ENCODE measurements around the gene SDS.
"Not testable (repeated sequence)": the region's sequence is repeated elsewhere in the genome, so short reads cannot be mapped to it uniquely, and the experiment has no call there.

Gene SDS

DNA sequence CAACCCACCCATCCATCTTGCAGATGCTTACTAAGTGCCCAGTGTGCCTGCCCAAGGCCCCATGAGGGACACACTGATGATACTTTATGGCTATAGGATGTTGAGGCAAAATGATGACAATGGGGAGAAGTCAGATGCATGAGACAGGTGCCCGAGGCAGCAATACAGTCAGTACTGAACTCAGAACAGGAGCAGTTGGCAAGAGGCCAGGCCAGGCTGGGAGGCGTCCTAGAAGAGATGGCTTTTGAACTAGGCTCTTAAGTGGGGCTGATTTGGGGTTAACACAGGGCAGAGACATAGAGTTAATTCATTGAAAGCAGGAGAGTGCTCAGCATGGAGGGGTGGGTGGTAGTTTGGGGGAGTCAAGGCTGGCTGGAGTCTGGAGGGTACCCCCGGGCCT, 29.7 kb downstream of the SDS start:
- no peak for DNase-seq

DNA sequence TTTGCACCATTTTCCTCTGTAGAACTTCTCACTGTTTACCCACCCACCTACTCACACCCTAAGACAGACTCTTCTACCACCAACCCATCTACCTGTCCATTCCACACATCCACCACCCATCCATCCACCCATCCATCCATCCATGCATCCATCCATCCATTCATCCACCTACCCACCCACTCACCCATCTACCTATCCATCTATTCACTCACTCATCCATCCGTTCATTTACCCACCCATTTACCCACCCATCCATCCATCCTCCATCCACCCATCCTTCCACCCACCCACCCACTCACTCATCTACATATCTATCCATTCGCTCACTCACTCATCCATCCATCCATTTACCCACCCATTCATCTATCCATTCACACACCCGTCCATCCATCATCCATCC, 30.2 kb downstream of the SDS start:
- DNase-seq, result no peak

DNA sequence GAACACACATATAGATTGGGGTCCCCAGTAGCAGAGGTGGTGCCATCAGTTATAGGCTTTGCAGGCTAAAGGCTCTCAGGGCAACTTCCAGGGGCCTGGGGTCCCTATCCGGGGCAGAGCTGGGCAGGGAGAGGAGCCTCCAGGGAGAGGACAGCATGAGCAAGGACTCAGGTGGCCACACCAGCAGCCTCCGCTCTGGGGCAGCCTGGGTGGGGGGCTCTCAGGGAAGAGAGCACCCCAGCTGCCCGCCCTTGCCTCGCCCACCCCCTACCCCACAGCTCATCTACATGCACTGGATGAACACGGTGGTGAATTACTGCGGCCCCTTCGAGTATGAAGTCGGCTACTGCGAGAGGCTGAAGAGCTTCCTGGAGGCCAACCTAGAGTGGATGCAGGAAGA, 31.3 kb downstream of the SDS start:
- DNase-seq, result no peak

DNA sequence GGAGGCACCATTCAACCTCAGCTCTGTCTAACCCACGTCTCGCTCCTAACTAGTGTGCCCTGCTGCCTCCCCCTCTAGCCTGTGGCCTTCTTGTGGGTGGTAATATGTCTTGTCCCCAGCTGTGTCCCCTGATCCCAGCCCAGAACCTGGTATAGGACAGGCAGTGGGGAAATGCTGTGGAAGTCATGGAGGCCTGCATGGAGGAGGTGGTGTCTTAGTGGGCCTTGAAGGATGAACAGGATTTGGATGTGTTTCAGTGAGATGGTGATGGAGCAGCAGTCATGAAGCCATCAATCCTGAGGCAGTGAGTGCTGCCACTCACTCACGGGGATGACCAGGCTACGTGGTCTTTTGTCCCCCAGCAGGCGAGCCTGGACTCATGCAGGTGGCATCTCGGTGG, 31.9 kb downstream of the SDS start:
- no peak for DNase-seq

DNA sequence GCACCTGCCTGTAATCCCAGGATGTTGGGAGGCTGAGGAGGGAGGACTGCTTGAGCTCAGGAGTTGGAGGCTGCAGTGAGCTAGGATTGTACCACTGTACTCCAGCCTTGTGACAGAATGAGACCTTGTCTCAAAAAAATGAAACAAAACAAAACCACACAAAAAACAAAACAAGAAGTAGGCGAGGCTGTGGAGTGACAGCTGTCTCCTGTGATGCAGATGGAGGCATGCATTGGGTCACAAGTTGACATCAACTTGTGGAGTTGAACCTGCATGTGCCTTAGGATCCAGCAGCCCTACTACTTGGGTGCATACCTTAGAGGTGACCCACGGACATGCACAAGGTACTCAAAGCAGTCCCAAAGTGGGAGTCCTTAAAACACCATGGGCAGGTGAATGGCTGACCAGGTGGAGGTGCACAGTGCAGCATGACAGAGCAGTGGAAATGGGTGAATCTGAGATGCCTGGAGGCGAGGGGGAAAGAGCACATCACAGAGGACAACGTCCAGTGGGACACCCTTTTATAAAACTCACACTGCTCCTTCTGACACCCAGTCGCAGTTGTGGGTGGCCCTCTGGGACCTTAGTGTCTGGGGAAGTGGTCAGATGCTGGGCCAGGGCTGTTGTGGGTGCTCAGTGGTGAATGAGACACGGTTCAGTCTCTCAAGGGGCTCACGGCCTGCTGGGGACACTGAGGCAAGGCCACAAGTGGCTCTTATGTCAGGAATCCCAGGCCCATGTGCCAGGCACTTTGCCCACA, 32.6 kb downstream of the SDS start:
- DNase-seq, result no peak

DNA sequence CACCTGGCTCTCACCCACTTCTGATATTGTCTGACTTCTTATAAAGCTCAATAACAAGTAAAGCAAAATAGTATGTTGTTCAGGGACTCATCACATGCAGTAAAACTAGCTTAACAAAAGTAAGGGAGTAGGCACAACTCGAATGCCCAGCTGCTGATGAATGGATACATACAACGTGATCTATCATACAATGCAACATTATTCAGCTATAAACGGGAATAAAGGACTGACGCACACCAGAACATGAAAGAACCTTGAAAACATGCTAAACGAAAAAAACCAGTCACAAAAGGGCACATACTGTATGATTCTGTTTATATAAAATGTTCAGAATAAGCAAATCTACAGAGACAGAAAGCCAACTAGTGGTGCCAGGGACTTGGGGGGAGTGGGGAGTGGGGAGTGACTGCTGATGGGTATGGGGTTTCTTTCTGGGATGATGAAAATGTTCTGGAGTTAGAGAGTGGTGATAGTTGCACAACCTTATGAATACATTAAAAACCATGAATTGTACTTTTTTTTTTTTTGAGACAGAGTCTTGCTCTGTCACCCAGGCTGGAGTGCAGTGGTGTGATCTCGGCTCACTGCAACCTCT, 34.2 kb downstream of the SDS start:
- DNase-seq, result no peak

DNA sequence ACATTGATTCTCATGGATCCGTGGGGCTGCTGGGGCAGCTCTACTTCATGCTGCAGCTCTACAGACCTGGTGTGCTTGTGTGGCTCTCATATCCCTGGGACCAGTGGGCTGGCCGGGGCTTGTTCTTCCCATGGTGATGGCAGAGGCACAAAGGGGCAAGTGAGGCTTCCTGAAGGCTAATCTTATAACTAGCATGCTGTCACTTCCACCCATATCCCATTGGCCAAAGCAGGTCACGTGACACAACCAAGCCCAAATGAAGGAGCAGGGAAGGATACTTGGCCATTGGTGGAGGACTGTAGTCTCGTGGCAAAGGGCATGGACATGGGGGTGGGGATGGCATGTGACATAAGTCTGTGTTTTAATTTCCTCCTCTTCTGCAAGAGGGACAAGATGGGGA, 35.4 kb downstream of the SDS start:
- no peak for DNase-seq

DNA sequence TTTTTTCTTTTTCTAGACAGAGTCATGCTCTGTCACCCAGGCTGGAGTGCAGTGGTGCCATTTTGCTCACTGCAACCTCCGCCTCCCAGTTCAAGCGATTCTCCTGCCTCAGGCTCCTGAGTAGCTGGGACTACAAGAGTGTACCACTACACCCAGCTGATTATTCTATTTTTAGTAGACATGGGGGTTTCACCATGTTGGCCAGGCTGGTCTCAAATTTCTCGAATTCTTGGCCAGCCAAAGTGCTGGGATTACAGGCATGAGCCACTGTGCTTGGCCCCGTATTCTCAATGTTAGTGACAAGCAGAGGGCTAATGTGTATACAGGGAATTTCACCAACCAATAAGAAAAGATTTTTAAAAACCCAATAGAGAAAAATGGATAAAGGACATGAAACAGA, 36.9 kb downstream of the SDS start:
- no peak for DNase-seq

DNA sequence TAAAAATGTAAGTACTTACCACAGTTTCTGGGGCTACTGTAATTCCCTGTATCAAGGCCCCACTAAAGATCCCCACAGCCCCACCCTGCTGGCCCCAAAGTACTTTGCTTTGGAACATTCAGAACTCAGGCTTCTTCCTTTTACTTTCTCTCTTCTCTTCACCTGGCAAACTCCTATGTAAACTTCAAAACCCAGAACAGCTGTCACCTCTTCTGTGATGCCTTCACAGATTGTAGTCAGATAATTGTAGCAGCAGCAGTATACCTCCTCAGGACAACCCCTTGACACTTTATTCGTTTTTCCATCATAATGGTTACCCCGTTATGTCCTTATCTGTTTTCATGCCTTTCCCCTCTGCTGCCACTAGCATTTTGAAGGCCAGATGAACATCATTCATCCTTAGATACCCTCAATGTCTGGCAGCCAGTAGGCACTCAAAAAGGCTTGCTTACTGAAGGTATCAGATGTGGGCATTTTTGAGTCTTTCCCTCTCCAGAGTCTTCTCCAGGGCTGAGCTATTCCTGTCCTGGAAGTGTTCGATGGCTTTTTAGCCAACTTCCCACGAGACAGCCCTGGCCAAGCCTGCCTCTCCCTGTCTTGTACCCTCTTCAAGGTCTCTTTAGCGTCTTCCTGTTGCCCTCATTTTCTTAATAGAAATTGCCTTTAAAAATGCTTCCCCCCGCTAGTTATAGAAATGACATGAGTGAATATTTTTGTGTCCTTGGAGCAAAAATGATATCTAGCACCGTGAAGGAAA, 37.9 kb downstream of the SDS start:
- DNase-seq, result no peak

DNA sequence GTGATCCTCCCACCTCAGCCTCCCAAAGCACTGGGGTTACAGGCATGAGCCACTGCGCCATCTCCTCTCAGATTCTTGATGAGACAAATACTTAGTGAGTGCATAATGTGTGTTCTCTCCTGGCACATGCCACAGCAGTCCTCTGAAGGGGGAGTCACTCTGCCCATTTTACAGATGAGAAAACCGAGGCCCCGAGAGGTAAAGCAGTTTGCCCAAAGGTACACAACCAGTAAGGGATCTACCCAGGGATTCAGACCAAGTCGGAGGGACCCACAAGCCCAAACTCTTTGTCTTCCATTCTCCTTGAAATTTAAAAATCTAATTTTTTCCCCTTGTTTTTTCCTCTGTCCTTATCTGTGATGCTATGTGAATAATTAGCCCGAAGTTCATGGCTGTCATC, 39.0 kb downstream of the SDS start:
- DNase-seq, result no peak

DNA sequence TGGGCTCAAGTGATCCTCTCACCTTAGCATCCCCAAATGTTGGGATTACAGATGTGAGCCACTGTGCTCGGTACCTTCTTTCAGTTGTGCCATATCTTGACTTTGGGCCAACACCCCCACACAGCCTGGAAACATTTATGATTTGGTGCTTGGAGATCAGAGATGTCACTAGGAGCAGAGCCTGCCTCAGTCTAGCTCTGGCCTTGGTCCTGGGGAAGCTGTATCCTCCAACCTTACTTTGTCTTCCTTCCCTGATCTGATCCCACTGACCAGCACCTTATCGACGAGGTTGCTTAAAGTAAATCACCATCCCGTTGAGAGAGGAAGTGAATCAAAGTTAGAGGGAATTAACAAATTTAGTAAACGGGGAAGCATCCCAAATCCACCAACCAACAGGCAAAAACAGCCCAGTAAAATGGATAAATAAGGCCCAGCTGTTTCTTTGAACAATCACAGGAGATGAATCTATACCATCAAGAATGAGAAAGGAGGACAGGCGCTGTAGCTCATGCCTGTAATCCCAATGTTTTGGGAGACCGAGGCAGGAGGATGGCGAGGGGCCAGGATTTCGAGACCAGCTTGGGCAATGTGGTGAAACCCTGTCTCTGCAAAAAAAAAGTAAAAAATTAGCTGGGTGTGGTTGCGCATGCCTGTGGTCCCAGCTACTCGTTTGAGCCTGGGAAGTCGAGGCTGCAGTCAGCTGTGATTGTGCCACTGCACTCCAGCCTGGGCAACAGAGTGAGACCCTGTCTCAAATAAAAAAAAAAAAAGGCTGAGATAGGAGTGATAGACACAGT, 41.9 kb downstream of the SDS start:
- no peak for DNase-seq

DNA sequence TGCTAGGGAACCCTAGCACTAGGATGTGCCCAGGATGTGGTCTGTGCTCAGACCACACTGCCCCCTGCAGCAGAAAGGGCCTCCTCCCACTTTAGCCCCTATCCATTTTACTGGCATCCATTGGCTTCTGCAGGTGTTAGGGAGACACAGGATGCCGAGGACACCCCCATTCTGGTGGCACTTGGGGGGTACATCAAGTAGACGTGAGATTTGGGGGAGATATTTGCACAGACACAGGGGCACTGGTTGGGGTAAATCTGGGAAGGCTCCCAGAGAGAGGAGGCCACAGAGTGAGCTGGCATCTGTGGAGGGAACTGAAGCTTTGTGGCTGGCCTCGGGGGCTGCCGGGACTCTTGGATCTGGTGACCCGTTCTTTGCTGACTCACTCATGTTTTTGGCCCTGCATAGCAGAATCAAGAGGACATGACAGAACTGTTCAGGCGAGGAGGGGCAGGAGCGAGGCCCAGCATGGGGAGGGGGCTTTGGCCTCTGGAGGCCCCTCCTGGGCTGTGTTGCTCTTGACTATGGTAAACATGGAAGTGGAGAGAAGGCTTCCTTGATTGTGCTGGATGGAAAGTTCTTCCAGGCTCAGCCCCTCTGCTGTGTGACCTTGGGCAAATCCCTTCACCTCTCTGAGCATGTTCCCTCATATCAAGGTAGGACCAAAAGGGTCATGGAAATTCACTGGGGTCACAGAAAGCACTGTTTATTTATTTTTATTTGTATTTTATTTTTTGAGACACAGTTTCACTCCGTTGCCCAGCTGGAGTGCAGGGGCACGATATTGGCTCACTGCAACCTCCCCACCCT, 43.5 kb downstream of the SDS start:
- DNase-seq, result no peak

DNA sequence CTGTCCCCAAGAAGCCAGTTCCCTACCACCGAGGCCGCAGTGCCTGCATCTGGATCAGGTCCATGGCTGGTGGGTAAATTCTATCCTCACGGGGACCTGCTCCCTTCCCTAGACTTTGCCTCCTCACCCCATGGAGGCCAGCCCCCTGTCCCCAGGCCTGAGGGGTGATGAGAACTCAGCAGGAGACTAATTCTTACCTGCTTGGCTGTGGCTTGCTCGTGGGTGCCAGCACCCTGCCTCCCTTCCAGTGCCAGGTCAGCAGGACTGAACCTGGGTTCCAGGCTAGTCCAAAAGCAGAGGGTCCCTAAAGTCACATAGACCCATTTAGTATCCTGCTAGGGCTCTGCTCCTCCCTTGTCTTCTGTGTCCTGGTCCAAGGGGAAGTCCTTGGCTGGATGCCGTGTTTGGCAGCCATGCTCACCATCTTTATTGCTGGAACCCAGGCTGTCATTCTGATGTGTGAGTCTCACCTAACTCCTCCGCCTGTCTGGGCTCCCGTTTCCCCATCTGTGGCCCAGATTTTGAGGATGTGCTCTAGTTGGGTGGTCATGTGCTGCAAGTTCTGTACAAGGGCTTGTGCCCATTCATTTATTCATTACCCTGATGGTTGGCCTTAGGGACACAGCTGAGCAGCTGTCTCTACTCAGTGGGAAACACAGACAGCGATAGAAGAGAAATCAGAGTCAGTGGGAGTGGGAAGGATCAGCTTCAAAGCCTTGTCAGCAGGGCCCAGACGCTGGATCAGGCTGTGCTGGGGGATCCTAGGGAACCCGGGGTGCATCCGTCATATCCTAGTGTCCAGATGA, 44.4 kb downstream of the SDS start:
- no peak for DNase-seq

DNA sequence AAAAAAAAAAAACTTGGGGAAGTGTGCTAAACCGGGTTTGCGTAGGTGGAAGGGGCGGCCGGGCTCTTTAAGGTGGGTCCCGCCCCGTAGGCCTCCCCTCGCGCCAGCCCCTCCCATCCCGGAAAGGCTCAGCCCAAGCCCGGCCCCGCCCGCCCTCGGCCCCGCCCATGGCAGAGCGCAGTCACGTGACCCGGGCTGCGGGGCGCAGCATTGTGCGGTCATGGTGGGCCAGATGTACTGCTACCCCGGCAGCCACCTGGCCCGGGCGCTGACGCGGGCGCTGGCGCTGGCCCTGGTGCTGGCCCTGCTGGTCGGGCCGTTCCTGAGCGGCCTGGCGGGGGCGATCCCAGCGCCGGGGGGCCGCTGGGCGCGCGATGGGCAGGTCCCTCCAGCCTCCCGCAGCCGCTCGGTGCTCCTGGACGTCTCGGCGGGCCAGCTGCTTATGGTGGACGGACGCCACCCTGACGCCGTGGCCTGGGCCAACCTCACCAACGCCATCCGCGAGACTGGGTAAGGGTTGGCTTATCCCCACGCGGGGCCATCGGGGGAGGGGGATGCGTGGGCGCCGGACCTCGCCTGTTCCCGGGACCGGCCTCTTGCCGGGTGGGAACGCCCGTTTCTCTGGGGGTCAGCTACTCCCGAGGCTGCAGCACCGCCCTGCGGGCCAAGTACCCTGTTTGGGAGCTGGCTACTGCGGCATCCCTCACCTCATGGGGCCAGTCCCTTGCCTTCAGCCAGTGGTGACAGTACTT, 45.1 kb downstream of the SDS start, which contains the start of gene PLBD2:
Gene PLBD2 (plus strand): TSS at position 207 of the 752 bp plus-strand sequence. CDS start 14 bp downstream, at position 221.
- DNase-seq, result peak; percentile 94

DNA sequence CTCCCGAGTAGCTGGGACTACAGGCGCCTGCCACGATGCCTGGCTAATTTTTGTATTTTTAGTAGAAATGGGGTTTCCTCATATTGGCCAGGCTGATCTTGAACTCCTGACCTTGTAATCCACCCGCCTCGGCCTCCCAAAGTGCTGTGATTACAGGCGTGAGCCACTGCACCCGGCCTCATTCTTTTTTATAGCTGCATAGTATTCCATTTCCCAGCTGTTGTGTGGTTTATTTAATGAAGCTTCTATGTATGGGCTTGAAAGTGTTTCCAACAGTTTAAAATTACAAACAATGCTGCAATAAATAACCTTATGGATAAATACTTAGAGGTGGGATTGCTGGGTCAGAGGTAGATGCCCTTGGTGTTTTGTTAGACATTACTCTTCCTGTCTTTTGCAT, 49.5 kb downstream of the SDS start:
- DNase-seq, result not testable (repeated sequence)

DNA sequence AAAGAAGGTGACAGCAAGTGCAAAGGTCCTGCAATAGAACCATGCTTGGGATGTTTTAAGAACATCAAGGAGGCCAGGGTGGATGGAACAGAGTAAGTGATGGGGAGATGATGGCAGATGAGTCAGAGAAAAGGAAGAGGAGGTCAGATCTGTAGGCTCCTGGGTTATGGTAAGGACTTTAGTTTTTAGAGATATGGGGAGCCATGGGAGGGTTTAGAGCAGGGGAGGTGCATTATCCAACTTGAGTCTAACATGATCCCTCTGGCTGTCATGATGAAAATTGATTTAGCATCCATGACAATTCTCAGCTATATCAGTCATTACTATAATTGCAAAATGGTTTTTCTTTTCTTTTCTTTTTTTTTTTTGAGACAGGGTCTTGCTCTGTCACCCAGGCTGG, 52.6 kb downstream of the SDS start:
- no peak for DNase-seq

DNA sequence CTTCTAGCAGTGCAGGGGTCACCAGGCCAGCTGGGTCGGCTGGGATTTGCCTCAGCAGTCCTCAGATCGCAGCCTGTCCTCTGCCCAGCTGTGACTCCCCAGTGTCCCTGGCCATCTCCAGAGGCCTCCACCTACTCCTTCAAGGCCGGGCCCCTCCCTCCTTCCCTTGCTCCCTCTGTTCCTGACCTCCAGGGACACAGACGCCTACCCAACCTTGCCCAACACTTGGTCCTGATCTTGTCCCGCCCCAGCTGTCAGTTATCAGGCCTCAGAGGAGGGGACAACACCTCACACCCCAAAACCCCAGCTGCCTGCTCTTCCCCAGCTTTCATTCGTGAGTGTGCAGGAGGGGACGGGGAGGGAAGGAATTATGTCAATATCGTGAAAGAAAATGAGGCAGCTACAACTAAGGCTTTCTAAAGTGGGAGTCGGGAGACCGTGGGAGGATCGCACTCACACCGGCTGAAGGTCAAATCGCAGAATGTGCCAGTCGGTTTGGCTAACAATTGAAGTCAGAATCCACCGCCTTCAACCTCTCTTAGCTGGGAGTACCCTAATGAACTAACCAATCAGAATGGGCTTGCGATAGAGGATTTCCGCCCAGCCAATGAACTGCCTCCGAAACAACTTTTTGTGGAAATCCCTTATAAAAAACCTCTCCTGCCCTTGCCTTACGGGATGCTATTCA, 54.7 kb downstream of the SDS start:
- no peak for DNase-seq

DNA sequence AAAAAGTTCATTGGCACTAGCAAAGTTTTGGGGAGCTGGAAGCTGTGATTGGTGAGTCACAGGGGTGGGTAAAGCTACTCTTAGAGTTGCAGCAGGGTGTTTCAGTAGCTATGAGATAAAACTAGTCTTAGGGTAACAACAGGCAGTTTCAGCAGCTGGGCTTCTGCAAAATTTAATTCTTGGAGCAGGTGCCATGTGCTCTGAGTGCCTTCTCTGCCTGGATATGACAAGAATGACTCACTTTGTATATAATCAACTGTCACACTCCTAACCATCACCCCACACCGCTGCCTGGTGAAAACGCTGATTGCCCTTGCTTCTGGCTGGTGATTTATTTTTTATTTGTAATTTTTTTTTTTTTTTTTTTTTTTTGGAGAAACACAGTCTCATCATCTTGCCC, 55.8 kb downstream of the SDS start:
- DNase-seq, result no peak

DNA sequence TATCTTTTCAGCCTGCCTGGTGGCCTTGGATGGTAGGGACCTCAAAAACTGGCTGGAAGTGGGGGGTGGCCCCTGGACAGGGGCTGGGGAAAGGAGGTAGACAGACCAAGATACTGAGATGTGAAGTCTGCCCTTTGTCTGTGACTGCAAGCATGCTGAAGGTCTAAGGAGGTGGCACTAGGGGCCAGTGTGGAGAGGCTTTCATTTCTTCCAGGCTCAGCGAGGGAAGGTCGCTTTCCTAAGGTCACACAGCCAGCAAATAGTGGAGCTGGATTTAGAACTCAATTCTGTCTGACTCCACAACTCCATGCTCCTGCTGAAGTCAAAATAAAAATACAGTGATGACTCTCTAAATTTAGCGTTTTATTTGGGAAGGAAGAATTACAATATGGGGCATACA, 56.6 kb downstream of the SDS start:
- no peak for DNase-seq

DNA sequence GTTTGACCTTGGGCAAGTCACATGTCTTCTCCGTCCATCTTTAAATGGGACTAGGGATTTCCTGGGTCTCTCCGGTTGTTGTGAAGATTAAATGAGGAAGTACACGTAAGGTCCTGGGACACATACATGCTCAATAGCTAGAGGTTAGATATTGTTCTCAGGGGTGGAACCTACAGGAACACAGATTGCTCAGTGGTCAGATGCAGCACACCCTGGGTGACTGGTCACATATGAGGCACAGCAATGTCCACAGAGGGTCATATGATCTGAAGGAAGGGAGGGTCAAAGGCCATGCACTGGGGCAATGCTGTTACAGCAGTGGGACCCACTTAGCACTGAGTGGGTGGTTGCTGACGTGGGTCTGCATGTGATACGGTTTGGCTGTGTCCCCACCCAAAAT, 57.3 kb downstream of the SDS start:
- no peak for DNase-seq

Data from activated T-cell treated with anti-CD3 and anti-CD28 coated beads for 4 hours (primary cell).